Urothelium cell line (cell line): Measurements from ENCODE around the gene TPP1.

Experiments
- DNase-seq: peaks from one replicate; pipeline ENCODE4 v3.0.0; 2011; ENCODE audit warnings: low spot score, mixed read lengths
- FAIRE-seq: peaks from 2 replicates; lab custom pipeline; 2011; peaks lifted over from hg19 to GRCh38; lab: Jason Lieb, UNC

TPP1 gene

DNA sequence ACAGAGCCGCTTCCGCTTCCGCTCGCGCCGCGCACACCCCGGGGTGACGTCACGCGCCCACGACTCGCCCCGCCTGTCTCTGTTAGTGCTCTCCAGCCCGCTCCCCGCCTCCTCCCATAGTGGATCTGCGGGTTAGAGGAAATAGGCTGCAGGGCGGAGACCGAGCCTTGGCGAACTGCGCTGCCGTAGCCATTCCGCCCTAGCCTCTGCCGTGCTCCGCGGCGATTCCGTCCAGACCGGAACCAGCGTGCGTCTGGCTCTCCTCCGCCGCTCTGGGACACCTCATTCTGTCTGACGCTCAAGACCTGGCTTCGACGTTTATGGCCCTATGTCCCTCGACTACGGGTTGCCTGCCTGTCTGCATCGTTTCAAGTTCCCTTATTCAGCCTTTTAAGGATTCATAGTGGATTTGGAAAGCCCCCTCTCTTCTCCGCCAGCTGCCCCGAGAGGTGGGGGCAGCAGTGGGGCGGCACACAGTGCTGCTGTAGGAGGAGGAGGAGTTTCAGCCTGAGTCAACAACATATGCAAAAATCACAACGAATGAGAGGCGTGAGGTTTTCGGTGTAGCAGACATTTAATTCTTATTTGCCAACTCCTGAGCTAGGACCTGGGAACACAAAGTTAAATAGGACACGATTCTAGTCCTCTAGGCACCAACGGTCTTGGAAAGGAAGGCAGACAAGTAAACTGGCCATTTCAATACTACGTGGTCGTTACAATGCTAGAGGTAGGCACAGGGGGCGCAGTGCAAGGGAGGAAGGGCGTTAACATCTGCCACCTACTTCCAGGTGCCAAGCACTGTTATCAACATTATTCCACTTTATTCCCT lies 6.8 kb downstream of the TPP1 start, which contains the start of gene TAF10:
TSS of gene TAF10 (minus strand) at position 4 of the 829 bp plus-strand sequence. CDS start 27 bp downstream, outside the sequence.
- peak; percentile 95 for FAIRE-seq
- DNase-seq, result peak; percentile 95

DNA sequence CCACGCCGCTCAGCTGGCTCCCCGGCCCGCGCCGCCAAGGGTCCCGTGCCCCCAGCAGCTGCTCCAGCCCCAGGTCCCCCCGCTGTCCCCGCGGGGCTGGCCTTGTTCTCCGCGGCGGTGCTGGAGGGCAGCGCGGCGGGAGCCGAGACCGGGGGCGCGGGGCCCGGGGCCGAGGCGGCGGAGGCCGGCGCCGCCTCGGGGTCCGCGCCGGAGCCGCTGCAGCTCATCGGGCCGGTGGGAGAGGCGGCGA lies 7.3 kb downstream of the TPP1 start:
- DNase-seq, result no peak
- no peak for FAIRE-seq

DNA sequence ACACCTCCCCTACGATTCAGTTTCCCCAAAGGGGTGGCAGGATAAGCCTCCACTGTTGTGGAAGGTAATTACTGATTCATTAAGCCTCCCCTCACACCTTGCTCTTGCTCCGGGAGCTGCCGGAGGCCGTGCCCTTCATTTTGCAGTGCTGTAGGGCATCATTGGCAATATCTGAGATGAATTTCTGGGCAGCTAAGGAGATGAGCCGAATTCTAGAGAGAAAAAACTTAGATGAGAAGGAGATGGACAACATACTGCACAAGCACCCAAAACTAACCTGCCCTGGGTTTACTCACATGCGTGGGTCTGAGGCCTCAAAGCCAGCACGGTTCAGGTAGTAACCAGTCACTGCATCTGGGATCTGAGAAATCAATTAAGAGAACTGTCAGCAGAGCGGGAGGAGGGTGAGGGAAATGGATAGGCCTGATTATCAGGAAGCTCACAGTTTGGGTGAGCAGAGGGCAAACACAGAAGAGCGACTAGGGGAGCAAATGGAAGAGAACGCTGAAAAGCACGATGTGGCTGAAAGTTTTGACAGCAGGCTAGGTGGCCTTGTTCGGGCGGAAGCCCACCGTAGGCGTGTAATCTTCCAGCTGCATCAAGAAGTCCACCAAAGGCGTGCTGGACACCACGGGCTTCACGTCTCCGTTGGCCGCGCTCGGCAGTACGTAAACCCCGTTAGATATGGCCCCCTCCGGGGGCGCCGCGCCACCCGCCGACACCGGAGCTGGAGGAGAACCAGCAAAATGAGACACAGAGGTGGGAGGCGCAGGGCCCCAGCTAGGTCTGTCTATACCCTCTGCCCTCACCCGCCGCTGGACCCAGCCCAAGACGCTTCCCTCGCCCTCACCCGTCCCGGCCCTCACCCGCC lies 7.9 kb downstream of the TPP1 start:
- DNase-seq (peak; percentile 15), FAIRE-seq (no peak)

DNA sequence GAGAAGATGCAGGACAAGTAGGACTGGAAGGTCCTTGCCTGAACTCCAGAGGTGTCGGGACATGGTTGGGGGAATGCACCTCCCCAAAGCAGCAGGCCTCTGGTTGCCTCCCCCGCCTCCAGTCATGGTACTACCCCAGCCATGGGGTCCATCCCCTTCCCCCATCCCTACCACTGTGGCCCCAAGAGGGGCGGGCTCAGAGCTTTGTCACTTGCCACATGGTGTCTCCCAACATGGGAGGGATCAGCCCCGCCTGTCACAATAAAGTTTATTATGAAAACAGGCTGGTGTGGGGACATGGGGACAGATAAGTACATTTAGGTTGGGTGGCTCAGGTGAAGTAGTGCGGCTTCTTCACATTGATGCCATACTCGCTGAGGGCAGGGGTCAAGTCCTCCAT lies 8.6 kb downstream of the TPP1 start:
- no peak for DNase-seq
- no peak for FAIRE-seq

DNA sequence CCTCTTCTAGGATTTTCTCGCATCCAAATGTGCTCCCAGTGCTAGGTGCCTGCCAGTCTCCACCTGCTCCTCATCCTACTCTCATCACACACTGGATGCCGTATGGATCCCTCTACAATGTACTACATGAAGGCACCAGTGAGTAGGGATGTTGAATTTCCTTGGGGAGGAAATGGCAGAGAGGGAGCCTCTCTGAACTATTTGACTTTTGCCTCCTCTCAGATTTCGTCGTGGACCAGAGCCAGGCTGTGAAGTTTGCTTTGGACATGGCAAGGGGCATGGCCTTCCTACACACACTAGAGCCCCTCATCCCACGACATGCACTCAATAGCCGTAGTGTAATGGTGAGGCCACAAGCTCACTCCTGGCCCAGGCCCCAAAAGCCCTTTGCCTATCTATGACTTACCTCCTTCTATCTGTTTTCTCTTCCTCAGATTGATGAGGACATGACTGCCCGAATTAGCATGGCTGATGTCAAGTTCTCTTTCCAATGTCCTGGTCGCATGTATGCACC lies 9.7 kb downstream of the TPP1 start:
- FAIRE-seq (no peak), DNase-seq (no peak)

DNA sequence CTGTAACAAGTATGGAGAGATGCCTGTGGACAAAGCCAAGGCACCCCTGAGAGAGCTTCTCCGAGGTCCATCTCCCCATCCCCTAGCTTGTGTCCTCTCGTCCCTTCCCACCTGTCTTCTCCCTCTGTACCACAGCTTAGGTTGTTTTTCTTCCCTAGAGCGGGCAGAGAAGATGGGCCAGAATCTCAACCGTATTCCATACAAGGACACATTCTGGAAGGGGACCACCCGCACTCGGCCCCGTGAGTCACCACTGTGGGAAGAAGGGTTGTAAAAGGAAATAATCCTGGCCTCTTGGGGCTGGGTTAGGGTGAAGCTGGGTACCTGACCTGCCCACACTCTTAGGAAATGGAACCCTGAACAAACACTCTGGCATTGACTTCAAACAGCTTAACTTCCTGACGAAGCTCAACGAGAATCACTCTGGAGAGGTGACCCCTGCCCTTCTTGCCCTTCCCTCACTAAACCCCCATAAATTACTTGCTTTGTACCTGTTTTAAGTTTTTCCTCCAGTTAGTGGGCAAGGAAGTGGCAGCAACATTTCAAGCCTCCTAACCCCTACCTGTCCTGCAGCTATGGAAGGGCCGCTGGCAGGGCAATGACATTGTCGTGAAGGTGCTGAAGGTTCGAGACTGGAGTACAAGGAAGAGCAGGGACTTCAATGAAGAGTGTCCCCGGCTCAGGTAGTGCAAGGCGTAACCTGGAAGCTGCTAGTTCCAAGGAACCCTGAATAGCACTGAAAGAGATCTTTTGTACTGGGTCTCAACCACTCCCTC lies 10.3 kb downstream of the TPP1 start:
- no peak for FAIRE-seq
- no peak for DNase-seq

DNA sequence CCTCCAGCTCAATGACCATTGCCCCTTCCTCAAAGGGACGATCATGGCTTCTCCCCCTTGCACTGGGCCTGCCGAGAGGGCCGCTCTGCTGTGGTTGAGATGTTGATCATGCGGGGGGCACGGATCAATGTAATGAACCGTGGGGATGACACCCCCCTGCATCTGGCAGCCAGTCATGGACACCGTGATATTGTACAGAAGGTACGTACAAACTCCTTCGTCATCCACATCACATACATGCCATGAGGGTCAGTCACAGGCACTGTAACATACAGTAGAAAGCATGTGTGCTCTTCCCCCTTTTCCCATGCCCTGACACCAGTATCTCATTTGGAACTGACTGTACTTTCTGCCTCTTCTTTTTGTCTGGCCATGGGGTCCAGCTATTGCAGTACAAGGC lies 11.2 kb downstream of the TPP1 start:
- FAIRE-seq (no peak), DNase-seq (no peak)

DNA sequence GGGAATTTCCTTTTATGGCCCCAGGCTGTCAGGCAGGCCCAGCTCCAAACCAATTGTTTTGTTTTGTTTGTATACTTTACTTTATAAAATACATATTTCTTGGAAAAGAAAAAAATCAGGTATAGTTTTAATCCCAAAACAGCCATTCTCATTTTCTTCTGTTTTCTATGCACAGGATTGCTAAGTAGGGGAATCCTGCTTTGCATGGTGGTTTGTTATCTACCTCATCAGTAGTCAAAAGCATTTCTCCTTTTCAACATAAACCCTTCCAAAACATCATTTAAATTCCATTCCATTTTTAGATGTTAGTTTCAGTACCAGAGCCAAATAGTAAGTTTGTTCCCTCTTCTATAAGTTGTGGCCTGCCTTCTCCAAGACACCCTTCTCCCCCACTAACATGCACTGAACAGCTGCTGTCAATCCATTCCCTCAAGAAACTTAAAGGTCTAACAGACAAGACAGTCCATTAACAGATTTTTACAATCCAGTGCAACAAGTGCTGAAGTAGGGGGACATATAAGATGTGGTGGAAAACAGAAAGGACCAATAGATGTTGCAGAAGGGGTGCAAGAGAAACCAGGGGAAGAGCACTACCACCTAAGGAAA lies 11.9 kb downstream of the TPP1 start:
- no peak for FAIRE-seq
- no peak for DNase-seq

DNA sequence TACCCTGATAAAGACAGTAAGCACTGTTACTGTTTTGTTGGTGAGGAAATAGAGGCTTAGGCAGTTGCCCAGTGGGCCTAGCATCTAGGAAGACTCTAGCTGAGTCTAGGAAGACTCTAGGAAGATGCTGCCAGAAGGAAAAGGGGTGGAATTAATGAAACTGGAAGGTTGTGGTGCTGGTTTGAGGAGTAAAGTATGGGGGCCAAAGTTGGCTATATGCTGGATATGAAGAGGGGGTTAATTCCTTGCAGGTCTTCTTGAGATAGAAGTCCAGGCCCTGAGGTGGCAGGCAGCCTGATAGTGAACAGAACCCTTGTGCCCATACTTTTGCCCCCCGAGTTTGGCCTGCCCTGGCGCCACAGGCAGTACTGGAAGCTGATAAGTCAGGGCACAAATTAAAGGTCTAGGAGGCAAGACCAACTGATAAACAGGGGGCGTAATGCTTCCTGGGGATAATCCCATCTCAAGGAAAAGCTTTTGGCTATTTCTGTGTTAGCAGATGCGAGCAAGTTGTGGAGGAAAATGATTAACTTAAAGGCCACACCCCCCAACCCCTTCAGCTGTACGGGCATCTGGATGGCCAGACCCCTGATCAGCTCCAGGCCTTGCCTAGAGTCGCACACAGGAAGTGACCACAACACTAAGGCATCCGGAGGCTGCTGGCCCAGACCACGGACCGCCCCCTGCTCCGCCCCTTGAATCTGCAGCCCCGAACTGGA lies 12.6 kb downstream of the TPP1 start:
- FAIRE-seq (no peak), DNase-seq (peak; percentile 94)

DNA sequence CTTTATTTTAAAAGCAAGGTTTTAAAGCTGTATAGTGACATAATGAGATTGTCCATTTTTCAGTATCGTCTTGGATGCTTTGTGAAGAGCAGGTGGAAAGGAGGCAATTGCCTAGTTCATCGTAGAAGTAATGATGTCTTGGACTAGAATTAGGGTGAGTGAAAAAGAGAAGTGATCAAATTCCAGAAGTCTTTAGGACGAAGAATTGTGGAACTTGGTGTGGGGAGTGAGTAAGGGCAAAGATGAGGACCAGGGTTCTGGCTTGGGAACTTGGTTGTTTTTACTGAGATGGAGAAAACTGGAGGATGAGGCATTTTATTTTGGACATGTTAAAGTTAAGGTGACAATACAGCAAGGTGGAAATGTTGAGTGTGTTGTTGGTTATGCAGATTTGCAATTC lies 14.4 kb downstream of the TPP1 start:
- no peak for FAIRE-seq
- DNase-seq, result no peak

DNA sequence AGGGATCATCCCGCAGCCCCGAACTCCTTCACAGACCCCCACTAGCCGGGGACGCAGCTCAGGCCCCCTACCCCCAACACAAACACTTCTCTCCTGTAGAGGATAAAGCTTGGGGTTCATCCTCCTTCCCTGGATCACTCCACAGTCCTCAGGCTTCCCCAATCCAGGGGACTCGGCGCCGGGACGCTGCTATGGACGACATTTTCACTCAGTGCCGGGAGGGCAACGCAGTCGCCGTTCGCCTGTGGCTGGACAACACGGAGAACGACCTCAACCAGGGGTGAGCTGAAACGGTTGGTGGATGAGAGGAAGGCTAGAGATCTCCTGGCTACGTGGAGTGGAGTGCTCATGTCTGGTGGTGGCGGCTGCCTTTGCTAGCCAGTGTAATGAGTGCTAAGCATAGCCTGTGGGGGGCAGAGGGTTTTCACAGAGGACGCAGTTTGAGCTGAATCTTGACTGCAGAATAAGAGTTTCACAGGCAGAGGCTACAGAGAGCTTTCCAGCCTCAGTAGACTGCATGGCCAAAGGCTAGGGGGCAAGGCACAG lies 15.1 kb downstream of the TPP1 start:
- FAIRE-seq (no peak), DNase-seq (peak; percentile 57)

DNA sequence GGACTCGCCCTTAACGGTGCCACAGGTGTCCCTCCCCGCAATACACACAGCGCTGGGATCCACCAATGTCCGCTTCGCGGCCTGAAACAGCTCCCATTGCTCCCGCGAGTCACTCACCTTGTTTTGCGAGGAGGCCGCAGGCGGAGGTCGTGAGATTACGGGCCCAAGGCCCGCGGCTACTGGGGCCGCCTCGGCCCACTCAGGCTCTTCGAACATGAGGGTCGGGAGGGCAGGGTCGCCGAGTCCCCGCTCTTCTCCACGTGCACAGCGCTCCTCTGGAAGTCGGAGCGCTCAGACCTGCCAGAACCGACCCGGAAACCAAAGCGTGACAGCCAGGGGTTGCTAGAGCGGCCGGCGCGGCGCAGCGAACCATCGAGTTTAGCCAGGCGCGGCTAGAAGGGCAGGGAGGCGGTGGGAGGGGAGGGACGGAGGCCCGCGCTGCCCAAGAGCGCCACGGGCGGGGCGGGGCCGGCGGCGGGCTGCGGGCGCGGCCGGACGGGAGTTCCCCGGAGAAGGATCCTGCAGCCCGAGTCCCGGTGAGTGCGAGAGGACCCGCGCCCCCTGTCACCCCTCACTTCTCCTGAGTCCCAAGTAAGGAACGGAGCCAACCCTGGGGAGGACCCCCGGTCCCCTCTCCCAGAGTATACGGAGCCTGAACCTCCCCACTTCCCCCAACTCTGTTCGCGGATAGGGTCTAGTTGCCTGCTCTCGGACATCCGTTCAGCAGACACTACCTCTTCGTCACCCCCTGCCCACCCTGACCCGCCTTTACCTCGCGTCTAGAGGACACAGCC lies 15.7 kb downstream of the TPP1 start, which contains the start of the genes ILK and RRP8:
TSS of gene ILK (plus strand) at position 488 of the 794 bp plus-strand sequence. CDS start 498 bp downstream, outside the sequence.
TSS of gene RRP8 (minus strand) at position 330 of the 794 bp plus-strand sequence. CDS start at position 216, 114 bp downstream.
- FAIRE-seq (peak; percentile 17), DNase-seq (peak; percentile 95)

DNA sequence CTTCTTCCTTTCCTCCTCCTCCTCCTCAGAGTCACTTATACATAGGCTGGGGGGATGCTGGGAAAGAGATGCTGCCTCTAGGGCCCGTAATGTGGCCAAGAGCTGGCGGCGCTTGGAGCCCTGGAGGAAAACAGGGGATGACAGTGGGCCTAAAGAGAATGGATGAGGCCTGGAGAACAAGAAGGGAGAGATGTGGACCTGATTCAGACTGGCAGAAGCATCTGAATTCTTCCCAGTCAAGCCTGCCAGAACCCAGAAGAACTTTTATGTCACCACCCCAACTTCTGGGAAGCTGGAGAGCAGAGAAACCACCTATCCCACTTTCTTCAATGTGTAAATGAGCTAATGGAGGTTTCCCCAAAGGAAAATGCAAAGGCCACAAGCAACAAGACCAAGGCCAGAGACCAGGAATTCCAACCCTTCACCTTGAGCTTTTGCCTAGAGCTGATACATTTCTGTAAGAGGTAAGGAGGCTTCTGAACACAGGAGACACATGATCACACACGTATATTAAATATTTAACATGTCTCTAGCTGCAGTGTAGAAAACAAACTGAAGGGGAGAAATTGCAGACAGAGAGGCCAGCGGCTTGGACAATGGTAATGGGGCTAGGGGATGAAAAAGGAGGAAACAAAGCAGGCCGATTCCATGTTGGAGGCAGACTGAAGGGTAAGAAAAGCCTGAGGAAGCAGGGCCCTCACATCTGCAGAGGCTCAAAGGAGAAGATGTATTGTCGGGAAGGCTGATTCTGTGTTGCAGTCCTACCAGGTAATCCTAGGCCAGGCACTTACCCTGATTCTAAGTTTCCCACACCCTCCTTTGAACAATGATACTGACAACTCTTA lies 16.9 kb downstream of the TPP1 start:
- FAIRE-seq (no peak), DNase-seq (no peak)

DNA sequence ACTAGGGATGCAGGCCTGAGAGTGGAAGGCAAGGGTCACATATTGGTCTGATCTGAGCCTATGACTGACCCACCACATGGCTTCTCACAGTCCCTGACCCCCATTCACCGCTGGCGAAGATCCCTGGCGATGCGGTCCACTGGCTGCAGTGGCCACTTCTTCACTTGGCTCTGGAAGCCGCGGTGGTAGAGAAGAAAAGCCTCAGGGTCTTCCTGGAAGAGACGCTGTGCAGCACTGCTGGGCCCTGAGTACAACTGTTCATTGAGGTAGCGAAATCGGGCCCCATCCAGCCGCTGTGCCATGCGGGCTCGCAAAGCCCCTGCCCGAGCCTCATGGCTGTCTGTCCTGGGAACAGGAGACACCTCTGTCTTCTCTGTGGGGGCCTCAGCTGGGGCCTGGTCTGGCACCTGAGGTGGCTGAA lies 18.2 kb downstream of the TPP1 start:
- FAIRE-seq (no peak), DNase-seq (no peak)

DNA sequence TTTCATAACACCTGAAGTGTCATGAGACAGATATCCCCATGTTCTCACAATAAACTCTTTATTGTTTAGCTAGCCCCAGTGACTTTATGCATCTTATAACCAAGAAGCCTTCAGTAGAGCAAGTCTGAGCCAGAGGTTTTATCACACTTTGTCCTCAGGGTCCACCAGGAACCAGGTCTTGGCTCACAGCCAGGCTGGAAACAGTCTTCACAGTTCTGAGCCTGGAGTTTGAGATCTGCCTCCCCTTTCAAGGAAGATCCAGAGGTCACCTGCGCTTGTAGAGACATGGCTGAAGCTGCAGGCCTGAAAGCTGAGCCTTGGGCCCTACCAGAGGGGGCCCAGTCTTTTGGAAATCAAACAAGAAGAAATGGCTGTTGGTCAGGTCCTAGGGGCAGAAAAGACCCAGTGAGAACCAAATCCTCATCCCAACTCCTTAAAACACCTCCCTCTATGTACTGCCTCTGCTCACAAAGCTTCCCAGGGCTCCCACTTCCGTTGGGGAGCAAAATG lies 19.3 kb downstream of the TPP1 start:
- FAIRE-seq (no peak), DNase-seq (no peak)

DNA sequence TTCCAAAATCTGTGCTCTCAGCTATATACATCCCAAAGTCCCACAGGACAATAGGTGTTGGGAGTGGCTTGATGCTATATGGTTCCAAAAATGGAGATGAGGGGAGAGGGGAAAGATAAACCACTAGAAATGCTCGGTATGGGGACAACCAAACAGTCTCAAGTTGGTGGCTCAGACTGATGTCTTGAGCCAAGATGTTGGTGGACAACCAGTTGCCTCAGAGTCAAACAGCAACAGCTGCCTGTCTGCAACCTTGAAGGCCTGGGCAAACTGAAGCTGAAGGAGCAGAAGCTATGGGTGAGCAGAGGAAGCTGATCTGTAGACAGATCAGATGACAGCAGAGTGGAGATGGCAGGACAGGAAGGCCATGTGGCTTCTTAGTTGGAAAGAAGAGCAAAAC lies 19.8 kb downstream of the TPP1 start:
- no peak for FAIRE-seq
- DNase-seq, result no peak

DNA sequence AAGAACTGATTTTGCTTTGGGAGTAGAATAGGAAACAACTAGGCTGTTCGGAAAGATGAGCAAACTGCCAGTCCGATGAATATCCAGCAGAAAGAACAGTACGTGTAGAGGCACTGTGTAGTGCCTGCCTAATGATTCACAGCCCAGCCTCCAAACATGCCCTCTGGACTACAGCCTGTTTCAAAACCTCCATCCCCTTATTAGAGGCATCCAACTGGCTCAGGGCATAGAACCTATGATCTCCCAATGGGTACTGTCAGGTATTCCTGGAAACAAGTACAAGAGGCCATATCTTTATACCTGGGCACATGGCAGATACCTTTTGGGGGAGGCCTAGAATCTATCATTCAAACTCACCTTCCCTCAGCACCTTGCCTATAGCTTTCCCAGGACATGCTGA lies 20.7 kb downstream of the TPP1 start:
- no peak for DNase-seq
- FAIRE-seq, result no peak
